HepG2 (cell line): Measurements from ENCODE around the gene DAAM2. TPM values are rescaled to one million over a fixed set of nuclear protein-coding genes. Genes with fewer than 3 reads are reported as not detected.

Experiments
- ATAC-seq: fragments of 200-7000 bp; cut with Tn5 transposase; 3 replicates; pipeline ENCODE4 v1.9.1; 2020; ENCODE audit warnings: mild to moderate bottlenecking, moderate library complexity
- BruUV-seq: library from RNA; stranded (reverse); fragments of 400-500 nt; replicated peaks from 2 replicates; lab custom pipeline; 2021; lab: Mats Ljungman, UMichigan
- CTCF ChIA-PET: fragments of 300-600 bp; formaldehyde crosslinking; extraction: SDS; loops from one replicate; lab custom pipeline; 2021; ENCODE audit warnings: low total read pairs, inconsistent platforms, low intra/inter-chr PET ratio; lab: Yijun Ruan, JAX
- POLR2A ChIA-PET: fragments of 350-600 bp; sonication (Branson Sonifier 250); formaldehyde crosslinking; loops from one replicate; lab custom pipeline; 2020; ENCODE audit warnings: antibody characterized with exemption, inconsistent platforms; lab: Yijun Ruan, JAX
- DNase-seq: peaks from one replicate; pipeline ENCODE4 v3.0.0-alpha.2; 2015; ENCODE audit warnings: low spot score
- FAIRE-seq: peaks from 3 replicates; lab custom pipeline; 2011; peaks lifted over from hg19 to GRCh38; lab: Jason Lieb, UNC
- H2AFZ ChIP-seq: one replicate; pipeline ENCODE4 v1.6.1; 2011; ENCODE audit warnings: low read length, inconsistent platforms
- H3K27ac ChIP-seq: fragments of 300-600 bp; 3 replicates; pipeline ENCODE4 v1.8.0; 2011; ENCODE audit warnings: mixed run types, mild to moderate bottlenecking, mixed read lengths, low read length, inconsistent platforms; ENCODE audit not compliant: insufficient read depth; ENCODE audit errors: extremely low read length
- H3K27me3 ChIP-seq, 2 experiments: fragments of 200-600 bp in 1 of 2; 2 replicates in 1 of 2; 3 replicates in 1 of 2; pipeline versions ENCODE4 v1.6.0 to v1.8.0; 2011; ENCODE audit warnings: low read length in 2 of 2, mild to moderate bottlenecking in 2 of 2, moderate library complexity in 2 of 2, inconsistent platforms in 1 of 2; ENCODE audit not compliant: insufficient read depth in 2 of 2, control insufficient read depth in 1 of 2
- H3K36me3 ChIP-seq, 2 experiments: fragments of 200-600 bp in 1 of 2; replicated peaks in 1 of 2; 2 replicates in 1 of 2; 3 replicates in 1 of 2; pipeline versions ENCODE4 v1.5.1 to v1.8.0; 2011; ENCODE audit warnings: low read length in 2 of 2, inconsistent platforms in 1 of 2; ENCODE audit not compliant: insufficient read depth in 2 of 2, control insufficient read depth in 1 of 2
- H3K4me1 ChIP-seq: 2 replicates; pipeline ENCODE4 v1.5.1; 2012; ENCODE audit warnings: low read length, inconsistent platforms; ENCODE audit not compliant: insufficient read depth
- H3K4me2 ChIP-seq: 2 replicates; pipeline ENCODE4 v1.6.0; 2011; ENCODE audit warnings: low read depth, low read length, inconsistent platforms
- H3K4me3 ChIP-seq, 3 experiments: fragments of 200-600 bp in 1 of 3; sonication (generic), shearing (Covaris generic) in 1 of 3; replicated peaks in 1 of 3; 2 replicates each; pipeline ENCODE4 v1.5.1; 2011 to 2016; ENCODE audit warnings: low read length in 3 of 3, inconsistent platforms in 2 of 3, low read depth in 2 of 3, mild to moderate bottlenecking in 2 of 3, control low read depth in 1 of 3, mixed read lengths in 1 of 3; ENCODE audit not compliant: insufficient read depth in 1 of 3
- H3K79me2 ChIP-seq: one replicate; pipeline ENCODE4 v1.6.1; 2011; ENCODE audit warnings: low read length, inconsistent platforms; ENCODE audit not compliant: insufficient read depth
- H3K9ac ChIP-seq: 2 replicates; pipeline ENCODE4 v1.6.0; 2011; ENCODE audit warnings: mild to moderate bottlenecking, low read depth, low read length, inconsistent platforms; ENCODE audit not compliant: insufficient read depth
- H3K9me3 ChIP-seq: 2 replicates; pipeline ENCODE4 v1.5.1; 2012; ENCODE audit warnings: mild to moderate bottlenecking, low read length
- H4K20me1 ChIP-seq: 2 replicates; pipeline ENCODE4 v1.6.0; 2011; ENCODE audit warnings: inconsistent platforms, mild to moderate bottlenecking, low read length, moderate library complexity; ENCODE audit not compliant: insufficient read depth
- CREBL2 ChIP-seq: sonication (generic); formaldehyde crosslinking; IDR thresholded peaks from 2 replicates; pipeline ENCODE4 v1.8.1; 2023; ENCODE audit warnings: missing genetic modification reagents, mild to moderate bottlenecking, borderline replicate concordance
- NR2C2 ChIP-seq: sonication (generic); formaldehyde crosslinking; IDR thresholded peaks from 2 replicates; pipeline ENCODE4 v1.4.0; 2020; ENCODE audit warnings: missing genetic modification reagents, mild to moderate bottlenecking, moderate library complexity, borderline replicate concordance
- PATZ1 ChIP-seq: sonication (generic); formaldehyde crosslinking; IDR thresholded peaks from 2 replicates; pipeline ENCODE4 v1.4.0; 2020; ENCODE audit warnings: missing genetic modification reagents
- SRF ChIP-seq: IDR thresholded peaks from 2 replicates; pipeline ENCODE4 v1.6.1; 2011; ENCODE audit warnings: mild to moderate bottlenecking, low read depth, low read length, moderate library complexity
- ZNF446 ChIP-seq: sonication (generic); formaldehyde crosslinking; IDR thresholded peaks from 2 replicates; pipeline ENCODE4 v1.5.0; 2020; ENCODE audit warnings: mild to moderate bottlenecking, missing genetic modification reagents
- ZNF563 ChIP-seq: sonication (generic); formaldehyde crosslinking; IDR thresholded peaks from 2 replicates; pipeline ENCODE4 v1.8.0; 2022; ENCODE audit warnings: mild to moderate bottlenecking, moderate library complexity, missing genetic modification reagents
- ZNF776 ChIP-seq: sonication (generic); formaldehyde crosslinking; IDR thresholded peaks from 2 replicates; pipeline ENCODE4 v1.4.0; 2020; ENCODE audit warnings: mild to moderate bottlenecking, missing genetic modification reagents
- ZXDC ChIP-seq: sonication (generic); formaldehyde crosslinking; IDR thresholded peaks from 2 replicates; pipeline ENCODE4 v1.5.0; 2020; ENCODE audit warnings: mild to moderate bottlenecking, missing genetic modification reagents
- WGBS: methylation state at CpG from one replicate; pipeline ENCODE4 v1.1.6; 2017; ENCODE audit warnings: low lambda C conversion rate; 5-methylcytosine and 5-hydroxymethylcytosine counted together
- in situ Hi-C: cut with HindIII; loops from 2 replicates; pipeline ENCODE4 v1.10.0; 2017; ENCODE audit warnings: low pct_unique_long_range_greater_than_20kb; ENCODE audit not compliant: extremely low pct_ligation_motif_present
- intact Hi-C: fragments of 100-400 bp; cut with micrococcal nuclease; formaldehyde crosslinking; loops from one replicate; pipeline ENCODE4 v1.10.0; 2022; ENCODE audit not compliant: unreplicated experiment
- polyA plus RNA-seq, 8 experiments: library from polyadenylated mRNA; depleted of rRNA in 3 of 8; stranded (reverse) in 7 of 8; unstranded in 1 of 8; fragments of >200 nt; fragmentation: Illumina TruSeq in 4 of 8; extraction: Trizol in 4 of 8; gene quantifications; 2 replicates each; pipeline versions ENCODE4 v1.2.1 to v1.2.3, GENCODE V29; 2011 to 2016; ENCODE audit warnings: low read depth in 4 of 8, missing spikeins in 1 of 8, mixed read lengths in 1 of 8; ENCODE audit not compliant: insufficient read depth in 1 of 8
- total RNA-seq, 5 experiments: library from RNA; depleted of rRNA; stranded (reverse); fragments of >200 nt; fragmentation: Illumina TruSeq; extraction: Trizol; gene quantifications; 2 replicates each; pipeline ENCODE4 v1.2.3, GENCODE V29; 2016; ENCODE audit warnings: low read depth in 1 of 5

The DAAM2 gene
- total and polyA plus RNA-seq, 2 of the 13 experiments (the other 11 are each of a cell fraction or from before 2014, with no cell fraction given), result 0.01 TPM; not detected in 1

GRCh38 chr6:39947611-39948068 is 155.5 kb downstream of the DAAM2 start:
- DNase-seq (no peak), ATAC-seq (peak; percentile 80), FAIRE-seq (no peak)
- BruUV-seq, result no TSS peak
- Histone ChIP-seq H3K36me3 (no peaks in the 10 kb centered on the region), H3K79me2 (no peaks in the 10 kb centered on the region), H3K27ac (peak overlapping the region; percentile 31), H3K9ac (no peak overlapping the region), H3K4me1 (peaks cover 35% of the 10 kb centered on the region), H2AFZ (no peak overlapping the region), H3K27me3 (no peaks in the 10 kb centered on the region), H3K9me3 (no peaks in the 10 kb centered on the region), H3K4me3 (no peak overlapping the region), H3K4me2 (peak overlapping the region; percentile 59), H4K20me1 (no peaks in the 10 kb centered on the region)
- 0 out of 2 replicates have a peak, but pooled peaks have one; percentile 16 for TF ChIP-seq PATZ1 (CRISPR knock-in tag)
- no peak for TF ChIP-seq ZNF446 (CRISPR knock-in tag)
- TF ChIP-seq ZNF563 (CRISPR knock-in tag), result 0 out of 2 replicates have a peak, but pooled peaks have one; percentile 37
- POLR2A ChIA-PET, result interaction anchor here (2.5 kb wide), 1 partner anchor 14 kb away, joined by 10 read pairs; the partner anchor contains the start of gene MOCS1
- in situ Hi-C loops (no loop called here), intact Hi-C loops (no loop called here)
- CTCF ChIA-PET, result no interaction called here
- WGBS, result 0% methylated on average over 2 of the region's 5 CpGs

- intact Hi-C loops, result no loop called here
- H4K20me1 ChIP-seq, result no peaks in the 10 kb centered on the region
- H3K79me2 ChIP-seq, result no peaks in the 10 kb centered on the region
- no peaks in the 10 kb centered on the region for H3K9me3 ChIP-seq
- no peak overlapping the region for H2AFZ ChIP-seq
- peak overlapping the region; percentile 31 for H3K27ac ChIP-seq
- POLR2A ChIA-PET, result interaction anchor here (2.5 kb wide), 1 partner anchor 14 kb away, joined by 10 read pairs; the partner anchor contains the start of gene MOCS1
- no peaks in the 10 kb centered on the region for H3K27me3 ChIP-seq
- H3K9ac ChIP-seq, result no peak overlapping the region
- ATAC-seq (peak; percentile 85), FAIRE-seq (peak; percentile 81), DNase-seq (peak; percentile 62)
- in situ Hi-C loops, result no loop called here
- peak overlapping the region; percentile 59 for H3K4me2 ChIP-seq
- peaks cover 35% of the 10 kb centered on the region for H3K4me1 ChIP-seq
- no TSS peak for BruUV-seq
- 3% methylated on average over 5 of the region's 5 CpGs for WGBS
- H3K4me3 ChIP-seq, result no peak overlapping the region
- CTCF ChIA-PET, result no interaction called here
- no peaks in the 10 kb centered on the region for H3K36me3 ChIP-seq
- TF ChIP-seq SRF (0 out of 2 replicates have a peak, but pooled peaks have one; percentile 10), ZXDC (no peak), NR2C2 (CRISPR knock-in tag) (peak; percentile 92), CREBL2 (CRISPR knock-in tag) (no peak), ZNF776 (CRISPR knock-in tag) (no peak)
Observed at GRCh38 chr6:39948199-39948791, 156.1 kb downstream of the DAAM2 start.
